GM18951 (cell line): ENCODE data around the gene TVP23A.

Experiments used
- POLR2A ChIP-seq: IDR thresholded peaks from 4 replicates; pipeline ENCODE4 v1.6.1; 2011; ENCODE audit warnings: mild to moderate bottlenecking; ENCODE audit not compliant: insufficient read length, insufficient read depth; ENCODE audit errors: extremely low read depth
- in situ Hi-C: fragments of 300-500 bp; cut with MboI; formaldehyde crosslinking; loops from one replicate; pipeline ENCODE4 v1.12.0; 2022; ENCODE audit warnings: low sequenced_read_pairs, mixed read lengths, inconsistent platforms; ENCODE audit not compliant: unreplicated experiment

The TVP23A gene

DNA sequence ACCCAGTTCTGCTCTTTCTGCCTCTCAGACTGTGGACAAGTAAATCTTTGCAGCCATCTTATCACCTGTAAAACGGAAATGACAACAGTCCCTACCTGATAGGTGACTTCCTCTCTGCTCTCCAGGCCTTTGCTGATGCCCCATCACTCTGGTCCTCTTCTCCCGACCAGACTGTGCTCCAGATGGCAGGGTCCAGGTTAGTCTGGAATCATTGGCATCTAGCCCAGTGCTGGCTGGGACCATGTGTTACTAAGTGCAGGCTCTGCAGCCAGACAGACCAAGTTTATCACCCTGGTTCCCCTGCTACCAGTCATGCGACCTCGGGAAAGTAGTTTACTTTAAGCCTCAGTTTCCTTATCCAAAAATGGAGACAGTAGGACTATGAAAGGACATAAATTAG is 76.8 kb downstream of the TVP23A start:
- TF ChIP-seq POLR2A = no peak
- in situ Hi-C loops = loop anchor here (10.0 to 25.0 kb wide), 2 partner anchors 163 to 480 kb away; no protein-coding TSS in a partner anchor

- in situ Hi-C loops = loop anchor here (10.0 to 25.0 kb wide), 2 partner anchors 164 to 479 kb away; no protein-coding TSS in a partner anchor
Measured at GRCh38 chr16:10741249-10741648, 77.3 kb downstream of the TVP23A start.

- in situ Hi-C loops = loop anchor here (10.0 to 25.0 kb wide), 2 partner anchors 164 to 479 kb away; no protein-coding TSS in a partner anchor
- no peak for TF ChIP-seq POLR2A
Measured at GRCh38 chr16:10740845-10741208, 77.8 kb downstream of the TVP23A start.

- TF ChIP-seq POLR2A = no peak
- in situ Hi-C loops = loop anchor here (10.0 to 25.0 kb wide), 2 partner anchors 165 to 478 kb away; no protein-coding TSS in a partner anchor
Measured at GRCh38 chr16:10740000-10740844, 78.4 kb downstream of the TVP23A start.

GRCh38 chr16:10738231-10739077 is 80.1 kb downstream of the TVP23A start:
- in situ Hi-C loops = loop anchor here (25.0 kb wide), 1 partner anchor 476 kb away; no protein-coding TSS in a partner anchor

DNA sequence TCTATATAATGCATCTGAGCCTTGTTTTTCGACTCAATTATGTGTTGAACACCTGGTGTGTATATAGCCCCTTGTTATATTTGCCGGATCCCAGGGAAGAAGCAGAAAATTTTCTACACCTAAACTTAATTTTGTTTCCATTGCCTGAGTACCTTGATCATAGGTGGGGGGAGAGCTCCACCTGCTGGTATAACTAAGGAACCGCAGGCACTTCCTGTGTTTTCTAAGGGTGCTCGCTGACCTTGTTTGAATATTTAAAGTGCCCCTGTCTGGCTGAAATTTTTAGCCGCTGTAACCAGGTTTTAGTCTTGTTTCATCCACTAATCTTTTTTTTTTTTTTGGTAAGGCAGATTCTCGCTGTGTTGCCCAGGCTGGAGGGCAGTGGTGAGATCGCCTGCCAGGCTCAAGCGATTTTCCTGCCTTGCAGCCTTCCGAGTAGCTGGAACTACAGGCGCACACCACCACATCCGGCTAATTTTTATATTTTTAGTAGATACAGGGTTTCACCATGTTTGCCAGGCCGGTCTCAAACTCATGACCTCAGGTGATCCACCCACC is 81.4 kb downstream of the TVP23A start:
- TF ChIP-seq POLR2A = no peak
- in situ Hi-C loops = loop anchor here (25.0 kb wide), 1 partner anchor 475 kb away; no protein-coding TSS in a partner anchor

More at GRCh38 chr16:10738231-10739077, 80.1 kb downstream of the TVP23A start:
- TF ChIP-seq POLR2A = peak; percentile 21

DNA sequence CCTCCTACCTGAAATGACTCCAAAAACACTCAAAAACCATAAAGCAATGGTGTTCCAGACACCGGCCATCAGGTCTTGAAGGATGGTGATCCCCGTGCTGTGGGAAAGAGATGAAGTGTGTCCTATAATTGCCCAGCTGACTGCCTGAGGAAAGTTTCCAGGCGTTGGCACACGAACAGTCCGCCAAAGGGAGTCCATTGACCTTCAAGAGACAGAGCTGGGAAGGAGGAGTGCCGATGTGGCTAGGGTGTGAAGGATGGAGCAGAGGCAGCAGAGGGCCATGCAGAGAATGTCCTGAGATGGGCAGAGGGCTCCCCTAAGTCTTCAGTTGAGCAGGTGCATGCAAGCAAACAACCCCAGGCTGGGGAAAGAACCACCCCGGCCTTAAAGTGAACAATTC is 86.8 kb downstream of the TVP23A start:
- in situ Hi-C loops = loop anchor here (5.0 to 25.0 kb wide), 2 partner anchors 214 to 469 kb away; no protein-coding TSS in a partner anchor
- TF ChIP-seq POLR2A = no peak

- no peak for TF ChIP-seq POLR2A
- in situ Hi-C loops = loop anchor here (5.0 to 25.0 kb wide), 2 partner anchors 212 to 467 kb away; no protein-coding TSS in a partner anchor
Measured at GRCh38 chr16:10729104-10730048, 89.2 kb downstream of the TVP23A start.

- in situ Hi-C loops = loop anchor here (25.0 kb wide), 1 partner anchor 466 kb away; no protein-coding TSS in a partner anchor
- TF ChIP-seq POLR2A = no peak
Measured at GRCh38 chr16:10728003-10728887, 90.3 kb downstream of the TVP23A start.
